Keratinocyte (primary cell): ENCODE measurements around the gene PRKAR2A. TPM values are rescaled to one million over a fixed set of nuclear protein-coding genes. Genes with fewer than 3 reads are reported as not detected.

Experiments used
- DNase-seq: peaks from one replicate; pipeline ENCODE4 v3.0.0-alpha.2; 2011; ENCODE audit warnings: low read depth, missing footprints, low spot score
- FAIRE-seq: peaks from 2 replicates; lab custom pipeline; 2011; peaks lifted over from hg19 to GRCh38; lab: Jason Lieb, UNC
- H2AFZ ChIP-seq: 2 replicates; pipeline ENCODE4 v1.6.0; 2012; ENCODE audit warnings: low read length, control low read depth, inconsistent platforms; ENCODE audit not compliant: control insufficient read depth
- H3K27ac ChIP-seq: 2 replicates; pipeline ENCODE4 v1.5.1; 2011; ENCODE audit warnings: low read length; ENCODE audit not compliant: control insufficient read depth, insufficient read depth
- H3K27me3 ChIP-seq: 3 replicates; pipeline ENCODE4 v1.6.0; 2011; ENCODE audit warnings: low read length; ENCODE audit not compliant: control insufficient read depth, insufficient read depth; ENCODE audit errors: extremely low read depth
- H3K36me3 ChIP-seq, 2 experiments: 2 replicates in 1 of 2; 3 replicates in 1 of 2; pipeline ENCODE4 v1.5.1; 2011; ENCODE audit warnings: low read length in 2 of 2, mild to moderate bottlenecking in 1 of 2; ENCODE audit not compliant: control insufficient read depth in 2 of 2, insufficient read depth in 2 of 2; ENCODE audit errors: extremely low read depth in 1 of 2
- H3K4me1 ChIP-seq: 3 replicates; pipeline ENCODE4 v1.5.1; 2011; ENCODE audit warnings: low read length; ENCODE audit not compliant: control insufficient read depth, insufficient read depth; ENCODE audit errors: extremely low read depth
- H3K4me2 ChIP-seq: 3 replicates; pipeline ENCODE4 v1.6.0; 2011; ENCODE audit warnings: low read depth, low read length; ENCODE audit not compliant: control insufficient read depth, insufficient read depth; ENCODE audit errors: extremely low read depth
- H3K4me3 ChIP-seq, 3 experiments: fragments of 200-600 bp in 1 of 3; sonication (generic) in 1 of 3; 2 replicates in 2 of 3; 3 replicates in 1 of 3; pipeline ENCODE4 v1.5.1; 2011 to 2016; ENCODE audit warnings: low read length in 3 of 3, mild to moderate bottlenecking in 3 of 3, control low read depth in 2 of 3, inconsistent platforms in 1 of 3, low read depth in 1 of 3, mixed read lengths in 1 of 3, mixed run types in 1 of 3, moderate library complexity in 1 of 3; ENCODE audit not compliant: control insufficient read depth in 2 of 3, insufficient read depth in 2 of 3; ENCODE audit errors: extremely low read depth in 1 of 3
- H3K79me2 ChIP-seq: 2 replicates; pipeline ENCODE4 v1.6.0; 2012; ENCODE audit warnings: low read length; ENCODE audit not compliant: control insufficient read depth, insufficient read depth
- H3K9ac ChIP-seq: 3 replicates; pipeline ENCODE4 v1.6.0; 2011; ENCODE audit warnings: low read length; ENCODE audit not compliant: control insufficient read depth, insufficient read depth; ENCODE audit errors: extremely low read depth
- H3K9me1 ChIP-seq: 3 replicates; pipeline ENCODE4 v1.6.0; 2011; ENCODE audit warnings: low read length; ENCODE audit not compliant: control insufficient read depth, insufficient read depth; ENCODE audit errors: extremely low read depth
- H3K9me3 ChIP-seq: 2 replicates; pipeline ENCODE4 v1.5.1; 2012; ENCODE audit warnings: low read depth, low read length; ENCODE audit not compliant: control insufficient read depth
- H4K20me1 ChIP-seq: 3 replicates; pipeline ENCODE4 v1.6.0; 2011; ENCODE audit warnings: low read length; ENCODE audit not compliant: control insufficient read depth, insufficient read depth; ENCODE audit errors: extremely low read depth
- CTCF ChIP-seq, 3 experiments: IDR thresholded peaks in 1 of 3; conservative IDR thresholded peaks in 1 of 3; optimal IDR thresholded peaks in 1 of 3; 2 replicates in 2 of 3; 3 replicates in 1 of 3; pipeline versions ENCODE3 to v1.5.1; 2011; ENCODE audit warnings: low read length in 3 of 3, mild to moderate bottlenecking in 3 of 3, moderate library complexity in 2 of 3, control low read depth in 1 of 3, inconsistent platforms in 1 of 3; ENCODE audit not compliant: insufficient read depth in 2 of 3; ENCODE audit errors: extremely low read depth in 1 of 3
- EZH2 ChIP-seq: IDR thresholded peaks from one replicate; pipeline ENCODE4 v1.6.1; 2012; ENCODE audit warnings: inconsistent platforms, mild to moderate bottlenecking, low read length, moderate library complexity
- dilution Hi-C: fragments of 300-500 bp; cut with MboI; formaldehyde crosslinking; loops from one replicate; pipeline ENCODE4 v1.7.0; 2020; ENCODE audit warnings: low sequenced_read_pairs; ENCODE audit not compliant: extremely low pct_ligation_motif_present
- polyA plus RNA-seq, 5 experiments: library from polyadenylated mRNA; depleted of rRNA in 3 of 5; stranded (reverse) in 3 of 5; stranded (forward) in 1 of 5; unstranded in 1 of 5; fragments of >200 nt; gene quantifications; 1 replicate in 1 of 5; 2 replicates in 3 of 5; 3 replicates in 1 of 5; pipeline versions ENCODE4 v1.2.1 to v1.2.3, GENCODE V29; 2011 to 2012; ENCODE audit warnings: missing spikeins in 2 of 5, low read depth in 1 of 5, low replicate concordance in 1 of 5

The PRKAR2A gene
- polyA plus RNA-seq, 1 donor (not counting 4 experiments of a cell fraction or from before 2014, with no cell fraction given): 23.2 TPM

- H3K4me1 ChIP-seq: peaks cover 26% of the 10 kb centered on the region
- peaks cover 2% of the 10 kb centered on the region for H3K9me1 ChIP-seq
- no peaks in the 10 kb centered on the region for H3K27me3 ChIP-seq
- H4K20me1 ChIP-seq: peaks cover 12% of the 10 kb centered on the region
- H3K9me3 ChIP-seq: no peaks in the 10 kb centered on the region
- H3K27ac ChIP-seq: peak overlapping the region; percentile 94
- H2AFZ ChIP-seq: no peak overlapping the region
- H3K4me3 ChIP-seq: peak overlapping the region; percentile 87 to 99 (median 99)
- H3K9ac ChIP-seq: peak overlapping the region; percentile 97
- H3K4me2 ChIP-seq: peak overlapping the region; percentile 98
- peaks cover 12 to 23% of the 10 kb centered on the region in 2 experiments for H3K36me3 ChIP-seq
- peaks cover 64% of the 10 kb centered on the region for H3K79me2 ChIP-seq
- TF ChIP-seq EZH2 (no peak), CTCF (optimal IDR thresholded peaks at IDR 0.05 in 1 of 3, IDR thresholded peaks at IDR 0.05 in 1 of 3, conservative IDR thresholded peaks at IDR 0.05 in 1 of 3; ENCODE audit: extremely low read depth in 1 of 3, insufficient read depth in 2 of 3, low read length in 3 of 3) (no peak)
- DNase-seq (no peak), FAIRE-seq (peak; percentile 69)
- dilution Hi-C loops: no loop called here
Observed at GRCh38 chr3:48715174-48715800, 132.4 kb downstream of the PRKAR2A start.

- Histone ChIP-seq H3K9me1 (peaks cover 10% of the 10 kb centered on the region), H3K4me3 (no peak overlapping the region), H3K27ac (no peak overlapping the region), H4K20me1 (peaks cover 27% of the 10 kb centered on the region), H3K4me2 (no peak overlapping the region), H3K27me3 (no peaks in the 10 kb centered on the region), H2AFZ (no peak overlapping the region), H3K79me2 (peaks cover 88% of the 10 kb centered on the region), H3K9me3 (no peaks in the 10 kb centered on the region), H3K36me3 (peaks cover 13 to 34% of the 10 kb centered on the region in 2 experiments), H3K4me1 (peaks cover 45% of the 10 kb centered on the region), H3K9ac (no peak overlapping the region)
- DNase-seq (no peak), FAIRE-seq (no peak)
- dilution Hi-C loops: no loop called here
- TF ChIP-seq CTCF (optimal IDR thresholded peaks at IDR 0.05 in 1 of 3, IDR thresholded peaks at IDR 0.05 in 1 of 3, conservative IDR thresholded peaks at IDR 0.05 in 1 of 3; ENCODE audit: extremely low read depth in 1 of 3, insufficient read depth in 2 of 3, low read length in 3 of 3): no peak
- no peak for TF ChIP-seq EZH2
Observed at GRCh38 chr3:48711727-48712126, 135.9 kb downstream of the PRKAR2A start.
